Mesenchymal stem cell (in vitro differentiated cells and primary cell): ENCODE data around the gene TCF7.

Experiments used
- DNase-seq: peaks from one replicate; pipeline ENCODE4 v3.0.0-alpha.2; 2013
- H2AFZ ChIP-seq: one replicate; pipeline ENCODE4 v1.6.1; 2013; ENCODE audit warnings: low read depth, mild to moderate bottlenecking, control low read depth, inconsistent platforms, low read length, moderate library complexity
- H2AK5ac ChIP-seq: 2 replicates; pipeline ENCODE4 v1.6.1; 2013; ENCODE audit warnings: low read length, moderate library complexity, mild to moderate bottlenecking, inconsistent platforms; ENCODE audit not compliant: severe bottlenecking
- H2BK120ac ChIP-seq: one replicate; pipeline ENCODE4 v1.6.1; 2013; ENCODE audit warnings: low read depth, mild to moderate bottlenecking, inconsistent platforms, low read length, moderate library complexity
- H2BK12ac ChIP-seq, 2 experiments: one replicate each; pipeline ENCODE4 v1.6.1; 2013; ENCODE audit warnings: inconsistent platforms in 2 of 2, low read length in 2 of 2, mild to moderate bottlenecking in 2 of 2, moderate library complexity in 2 of 2, control low read depth in 1 of 2
- H2BK15ac ChIP-seq: one replicate; pipeline ENCODE4 v1.6.1; 2013; ENCODE audit warnings: mild to moderate bottlenecking, low read depth, inconsistent platforms; ENCODE audit not compliant: poor library complexity, severe bottlenecking
- H2BK5ac ChIP-seq: 2 replicates; pipeline ENCODE4 v1.6.1; 2013; ENCODE audit warnings: low read depth, mild to moderate bottlenecking, low read length, control low read depth, inconsistent platforms; ENCODE audit not compliant: poor library complexity, severe bottlenecking
- H3K14ac ChIP-seq, 2 experiments: one replicate each; pipeline ENCODE4 v1.6.1; 2013; ENCODE audit warnings: inconsistent platforms in 2 of 2, low read length in 2 of 2, control low read depth in 1 of 2, mild to moderate bottlenecking in 1 of 2, moderate library complexity in 1 of 2
- H3K18ac ChIP-seq, 2 experiments: one replicate each; pipeline ENCODE4 v1.6.1; 2013; ENCODE audit warnings: inconsistent platforms in 2 of 2, low read length in 2 of 2, control low read depth in 1 of 2, low read depth in 1 of 2, mild to moderate bottlenecking in 1 of 2
- H3K23ac ChIP-seq, 2 experiments: one replicate each; pipeline ENCODE4 v1.6.1; 2013; ENCODE audit warnings: inconsistent platforms in 2 of 2, low read length in 2 of 2, mild to moderate bottlenecking in 2 of 2, moderate library complexity in 2 of 2, control low read depth in 1 of 2
- H3K27ac ChIP-seq: 2 replicates; pipeline ENCODE4 v1.5.1; 2013; ENCODE audit warnings: mild to moderate bottlenecking, moderate library complexity, low read length, control low read depth, inconsistent platforms; ENCODE audit not compliant: poor library complexity, severe bottlenecking
- H3K27me3 ChIP-seq, 2 experiments: 2 replicates each; pipeline versions ENCODE4 v1.6.1 to v1.7.0; 2013; ENCODE audit warnings: low read length in 2 of 2, mild to moderate bottlenecking in 2 of 2, moderate library complexity in 2 of 2, control low read depth in 1 of 2, inconsistent platforms in 1 of 2; ENCODE audit not compliant: control insufficient read depth in 1 of 2, insufficient read depth in 1 of 2
- H3K36me3 ChIP-seq, 2 experiments: 2 replicates each; pipeline versions ENCODE4 v1.6.1 to v1.7.0; 2013; ENCODE audit warnings: low read length in 2 of 2, control low read depth in 1 of 2, inconsistent platforms in 1 of 2, low read depth in 1 of 2, mild to moderate bottlenecking in 1 of 2; ENCODE audit not compliant: insufficient read depth in 2 of 2, control insufficient read depth in 1 of 2
- H3K4ac ChIP-seq, 2 experiments: one replicate each; pipeline ENCODE4 v1.6.1; 2013; ENCODE audit warnings: inconsistent platforms in 2 of 2, low read length in 2 of 2, mild to moderate bottlenecking in 2 of 2, moderate library complexity in 2 of 2, control low read depth in 1 of 2, low read depth in 1 of 2
- H3K4me1 ChIP-seq: 2 replicates; pipeline ENCODE4 v1.6.1; 2013; ENCODE audit warnings: low read depth, low read length, control low read depth; ENCODE audit not compliant: control insufficient read depth, insufficient read depth
- H3K4me2 ChIP-seq: 2 replicates; pipeline ENCODE4 v1.6.1; 2013; ENCODE audit warnings: low read length, mild to moderate bottlenecking, inconsistent platforms; ENCODE audit not compliant: poor library complexity, severe bottlenecking
- H3K4me3 ChIP-seq, 2 experiments: 2 replicates each; pipeline versions ENCODE4 v1.5.1 to v1.7.0; 2013; ENCODE audit warnings: low read length in 2 of 2, mild to moderate bottlenecking in 2 of 2, control low read depth in 1 of 2, low read depth in 1 of 2; ENCODE audit not compliant: insufficient read depth in 1 of 2
- H3K79me1 ChIP-seq: replicated peaks from 2 replicates; pipeline ENCODE4 v1.6.1; 2013; ENCODE audit warnings: mild to moderate bottlenecking, control low read depth, low read length, inconsistent platforms; ENCODE audit not compliant: poor library complexity, severe bottlenecking
- H3K9ac ChIP-seq: 2 replicates; pipeline ENCODE4 v1.7.0; 2013; ENCODE audit warnings: mild to moderate bottlenecking, low read length, moderate library complexity
- H3K9me3 ChIP-seq: 2 replicates; pipeline ENCODE4 v1.7.0; 2013; ENCODE audit warnings: mild to moderate bottlenecking, low read length; ENCODE audit not compliant: control insufficient read depth
- H4K8ac ChIP-seq: one replicate; pipeline ENCODE4 v1.6.1; 2013; ENCODE audit warnings: inconsistent platforms, mild to moderate bottlenecking, low read length, moderate library complexity
- H4K91ac ChIP-seq: one replicate; pipeline ENCODE4 v1.6.1; 2013; ENCODE audit warnings: mild to moderate bottlenecking, low read length, inconsistent platforms
- WGBS: methylation state at CpG from one replicate; pipeline ENCODE4 v1.1.7; 2013; ENCODE audit warnings: mixed read lengths; 5-methylcytosine and 5-hydroxymethylcytosine counted together

TCF7 gene

DNA sequence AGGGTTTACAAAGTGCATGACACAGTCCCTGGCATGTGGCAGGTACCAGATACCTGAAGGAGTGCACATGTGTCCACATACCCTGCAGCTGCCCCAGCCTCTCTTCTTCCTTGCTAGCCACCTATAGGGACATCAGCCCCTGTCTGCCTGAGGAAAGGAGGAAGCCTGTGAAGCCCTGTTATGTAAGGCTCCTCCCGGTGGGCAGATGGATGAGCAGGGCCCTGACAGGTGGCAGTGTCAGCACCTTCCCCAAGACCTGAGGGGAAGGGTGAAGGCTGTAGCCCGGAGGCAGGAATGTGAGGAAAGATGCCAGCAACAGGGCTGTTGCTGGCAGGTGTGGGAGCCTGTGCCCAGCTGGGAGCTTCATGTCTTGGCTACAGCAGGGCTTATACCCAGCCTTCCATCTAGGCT, 21.7 kb downstream of the TCF7 start:
- Histone ChIP-seq H3K4me3 (no peak overlapping the region), H3K14ac (no peak overlapping the region), H3K9me3 (no peaks in the 10 kb centered on the region), H3K79me1 (peaks cover 69% of the 10 kb centered on the region), H3K27me3 (no peaks in the 10 kb centered on the region), H3K4me1 (peaks cover 28% of the 10 kb centered on the region), H3K4ac (no peak overlapping the region), H3K36me3 (peaks cover 70 to 71% of the 10 kb centered on the region in 2 experiments), H3K23ac (no peak overlapping the region), H3K27ac (no peak overlapping the region), H3K9ac (no peak overlapping the region), H4K8ac (no peak overlapping the region), H3K4me2 (no peak overlapping the region), H4K91ac (no peak overlapping the region), H2BK15ac (no peak overlapping the region), H3K18ac (no peak overlapping the region), H2AK5ac (no peak overlapping the region), H2BK5ac (no peak overlapping the region), H2BK12ac (no peak overlapping the region), H2BK120ac (no peak overlapping the region), H2AFZ (no peak overlapping the region)
- no peak for DNase-seq
- 98% methylated on average over 2 of the region's 2 CpGs for WGBS

DNA sequence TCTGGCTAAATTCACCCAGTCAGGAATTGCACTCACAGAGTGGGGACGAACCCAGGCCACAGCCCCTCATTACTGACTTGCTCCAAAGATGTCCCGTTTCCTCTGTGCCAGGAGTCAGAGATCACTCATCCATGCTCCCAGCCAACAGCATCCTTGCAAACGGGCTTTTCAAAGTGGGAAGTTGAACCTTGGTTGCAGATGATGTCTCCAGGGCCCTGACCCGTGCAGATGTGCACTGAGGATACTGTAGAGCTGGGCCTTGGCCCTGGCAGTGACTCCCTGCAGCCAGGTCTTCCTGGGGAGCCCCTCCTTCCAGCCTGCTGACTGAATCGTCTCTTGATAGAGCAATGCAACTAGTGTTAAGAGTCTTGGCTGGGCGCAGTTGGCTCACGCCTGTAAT, 22.3 kb downstream of the TCF7 start:
- Histone ChIP-seq H3K9ac (no peak overlapping the region), H3K4ac (no peak overlapping the region), H2BK120ac (no peak overlapping the region), H3K4me2 (no peak overlapping the region), H3K14ac (no peak overlapping the region), H4K8ac (no peak overlapping the region), H2BK12ac (no peak overlapping the region), H3K27ac (no peak overlapping the region), H2BK15ac (no peak overlapping the region), H2AK5ac (no peak overlapping the region), H3K23ac (no peak overlapping the region), H3K79me1 (peaks cover 68% of the 10 kb centered on the region), H3K36me3 (peaks cover 70 to 71% of the 10 kb centered on the region in 2 experiments), H2BK5ac (no peak overlapping the region), H3K4me1 (peaks cover 28% of the 10 kb centered on the region), H3K18ac (no peak overlapping the region), H3K27me3 (no peaks in the 10 kb centered on the region), H3K9me3 (no peaks in the 10 kb centered on the region), H4K91ac (no peak overlapping the region), H3K4me3 (no peak overlapping the region), H2AFZ (no peak overlapping the region)
- WGBS = 94% methylated on average over 7 of the region's 7 CpGs
- DNase-seq = no peak

DNA sequence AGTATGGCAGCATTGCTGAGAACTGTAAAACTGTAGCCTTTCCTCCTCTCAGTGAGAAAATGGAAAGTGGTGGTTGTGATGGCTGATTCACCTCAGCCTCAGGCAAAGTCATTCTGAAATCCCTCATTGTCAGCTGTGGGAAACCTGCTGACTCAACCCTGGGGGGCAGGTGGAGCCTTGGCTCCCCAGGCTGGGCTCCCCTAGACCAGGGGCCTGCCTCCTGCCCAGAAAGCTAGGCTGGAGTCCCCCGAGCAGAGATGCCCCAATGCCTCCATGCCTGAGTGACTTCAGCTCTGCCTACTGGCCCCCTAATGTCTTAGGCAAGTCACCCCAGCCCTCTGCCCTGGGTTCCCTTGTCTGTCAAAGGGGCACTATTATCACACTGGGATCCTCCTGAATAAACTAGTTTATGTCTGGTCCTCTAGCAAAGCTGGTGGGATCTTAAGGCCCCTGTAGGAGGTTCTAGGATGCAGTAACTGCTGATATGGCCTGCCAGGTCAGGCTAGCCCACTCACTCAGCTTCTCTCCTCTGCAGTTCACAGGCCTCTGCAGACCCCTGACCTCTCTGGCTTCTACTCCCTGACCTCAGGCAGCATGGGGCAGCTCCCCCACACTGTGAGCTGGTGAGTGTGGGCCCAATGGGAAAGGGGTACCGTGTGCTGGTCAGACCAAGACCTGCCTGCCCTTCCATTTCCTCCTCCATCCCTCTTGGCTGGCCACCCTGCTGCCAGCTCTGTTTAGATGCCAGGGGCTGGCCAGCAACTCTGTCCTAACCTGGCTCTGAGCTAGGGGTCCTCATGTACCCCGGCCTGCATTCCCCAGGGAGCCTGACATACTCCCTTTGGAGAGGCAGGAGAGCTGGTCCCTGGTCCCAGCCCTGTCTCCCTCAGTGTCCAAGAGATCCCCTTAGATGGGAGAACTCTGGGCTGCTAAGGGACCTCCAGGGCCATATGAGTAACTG, 24.2 kb downstream of the TCF7 start:
- Histone ChIP-seq H3K4me3 (no peak overlapping the region), H2BK12ac (no peak overlapping the region), H4K8ac (no peak overlapping the region), H3K4ac (peak overlapping the region in 1 of 2 experiments; percentile 25), H3K4me1 (peaks cover 28% of the 10 kb centered on the region), H3K9me3 (no peaks in the 10 kb centered on the region), H2BK120ac (no peak overlapping the region), H3K36me3 (peaks cover 69 to 72% of the 10 kb centered on the region in 2 experiments), H2BK5ac (no peak overlapping the region), H3K18ac (no peak overlapping the region), H4K91ac (no peak overlapping the region), H2AFZ (no peak overlapping the region), H3K23ac (peak overlapping the region in 1 of 2 experiments; percentile 35), H3K14ac (no peak overlapping the region), H3K4me2 (no peak overlapping the region), H3K79me1 (peaks cover 67% of the 10 kb centered on the region), H2BK15ac (no peak overlapping the region), H3K27ac (no peak overlapping the region), H3K27me3 (no peaks in the 10 kb centered on the region), H2AK5ac (no peak overlapping the region), H3K9ac (peak overlapping the region; percentile 51)
- WGBS = 96% methylated on average over 3 of the region's 3 CpGs
- DNase-seq = peak; percentile 54

DNA sequence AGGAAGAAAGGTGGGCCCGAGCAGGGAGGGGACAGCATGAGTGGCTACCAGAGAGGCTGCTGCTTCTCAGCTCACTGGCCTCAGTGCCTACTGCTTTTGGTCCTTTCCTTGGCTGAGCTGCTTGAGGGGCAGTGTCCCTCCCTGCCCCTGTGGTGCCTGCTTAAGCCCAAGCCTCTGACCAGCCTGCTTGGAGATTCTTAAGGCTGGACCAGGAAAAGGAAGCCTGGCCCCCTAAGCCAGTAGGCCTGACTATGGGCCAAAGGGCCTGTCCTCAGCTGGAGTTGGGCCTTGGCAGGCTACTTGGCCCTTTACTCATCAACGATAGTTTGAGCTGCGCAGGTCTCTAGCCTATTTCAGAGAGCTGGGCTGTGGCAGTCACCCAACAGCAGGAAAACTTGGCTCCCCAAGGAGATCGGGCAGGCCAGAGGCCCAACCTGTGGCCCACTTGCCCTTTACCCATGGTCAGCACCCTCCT, 24.9 kb downstream of the TCF7 start:
- H2BK15ac ChIP-seq = no peak overlapping the region
- H2AFZ ChIP-seq = no peak overlapping the region
- no peak overlapping the region for H3K4me2 ChIP-seq
- peaks cover 70 to 73% of the 10 kb centered on the region in 2 experiments for H3K36me3 ChIP-seq
- no peak overlapping the region for H3K27ac ChIP-seq
- no peaks in the 10 kb centered on the region for H3K27me3 ChIP-seq
- no peaks in the 10 kb centered on the region for H3K9me3 ChIP-seq
- H3K4ac ChIP-seq = no peak overlapping the region
- WGBS = 95% methylated on average over 4 of the region's 4 CpGs
- H3K23ac ChIP-seq = no peak overlapping the region
- no peak overlapping the region for H2BK5ac ChIP-seq
- H2BK12ac ChIP-seq = no peak overlapping the region
- peaks cover 66% of the 10 kb centered on the region for H3K79me1 ChIP-seq
- no peak overlapping the region for H3K18ac ChIP-seq
- H4K91ac ChIP-seq = no peak overlapping the region
- peak overlapping the region; percentile 22 for H4K8ac ChIP-seq
- H3K4me1 ChIP-seq = peaks cover 28% of the 10 kb centered on the region
- no peak overlapping the region for H3K14ac ChIP-seq
- peak overlapping the region; percentile 51 for H3K9ac ChIP-seq
- H2BK120ac ChIP-seq = no peak overlapping the region
- no peak overlapping the region for H2AK5ac ChIP-seq
- no peak overlapping the region for H3K4me3 ChIP-seq
- no peak for DNase-seq
